ENCODE results near the gene TMEM86A. TPM values are rescaled to one million over a fixed set of nuclear protein-coding genes. Genes with fewer than 3 reads are reported as not detected.

Gene TMEM86A
- total RNA-seq, 1 donor from 2014 or later: 7.9 TPM

- H3K4me3 Mint-ChIP-seq (ENCODE audit: low read depth): peak overlapping the region; percentile 55
- no peaks in the 10 kb centered on the region for H3K9me3 Mint-ChIP-seq (ENCODE audit: low read depth)
- peaks cover 18% of the 10 kb centered on the region for H3K27me3 Mint-ChIP-seq
- H3K36me3 Mint-ChIP-seq (ENCODE audit: insufficient read depth): peaks cover 2% of the 10 kb centered on the region
- H3K27ac Mint-ChIP-seq: no peak overlapping the region
- TF ChIP-seq, protein P1, sequence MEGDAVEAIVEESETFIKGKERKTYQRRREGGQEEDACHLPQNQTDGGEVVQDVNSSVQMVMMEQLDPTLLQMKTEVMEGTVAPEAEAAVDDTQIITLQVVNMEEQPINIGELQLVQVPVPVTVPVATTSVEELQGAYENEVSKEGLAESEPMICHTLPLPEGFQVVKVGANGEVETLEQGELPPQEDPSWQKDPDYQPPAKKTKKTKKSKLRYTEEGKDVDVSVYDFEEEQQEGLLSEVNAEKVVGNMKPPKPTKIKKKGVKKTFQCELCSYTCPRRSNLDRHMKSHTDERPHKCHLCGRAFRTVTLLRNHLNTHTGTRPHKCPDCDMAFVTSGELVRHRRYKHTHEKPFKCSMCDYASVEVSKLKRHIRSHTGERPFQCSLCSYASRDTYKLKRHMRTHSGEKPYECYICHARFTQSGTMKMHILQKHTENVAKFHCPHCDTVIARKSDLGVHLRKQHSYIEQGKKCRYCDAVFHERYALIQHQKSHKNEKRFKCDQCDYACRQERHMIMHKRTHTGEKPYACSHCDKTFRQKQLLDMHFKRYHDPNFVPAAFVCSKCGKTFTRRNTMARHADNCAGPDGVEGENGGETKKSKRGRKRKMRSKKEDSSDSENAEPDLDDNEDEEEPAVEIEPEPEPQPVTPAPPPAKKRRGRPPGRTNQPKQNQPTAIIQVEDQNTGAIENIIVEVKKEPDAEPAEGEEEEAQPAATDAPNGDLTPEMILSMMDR (IDR thresholded peaks at IDR 0.05; ENCODE audit: unreplicated experiment): no peak
- no peak for DNase-seq (ENCODE audit: low spot score, unreplicated experiment)
- peaks cover 11% of the 10 kb centered on the region for H3K4me1 Mint-ChIP-seq (ENCODE audit: low read depth)
Measured at GRCh38 chr11:18700872-18701271, 2.3 kb downstream of the TMEM86A start.

- Mint-ChIP-seq H3K27me3 (peaks cover 14% of the 10 kb centered on the region), H3K4me3 (ENCODE audit: low read depth) (no peak overlapping the region), H3K4me1 (ENCODE audit: low read depth) (peaks cover 15% of the 10 kb centered on the region), H3K36me3 (ENCODE audit: insufficient read depth) (peaks cover 2% of the 10 kb centered on the region), H3K9me3 (ENCODE audit: low read depth) (no peaks in the 10 kb centered on the region), H3K27ac (peak overlapping the region; percentile 79)
- no peak for DNase-seq (ENCODE audit: low spot score, unreplicated experiment)
- TF ChIP-seq, protein P1 (IDR thresholded peaks at IDR 0.05; ENCODE audit: unreplicated experiment): no peak
Measured at GRCh38 chr11:18701614-18702216, 3.1 kb downstream of the TMEM86A start.

- DNase-seq (ENCODE audit: low spot score, unreplicated experiment): no peak
- Mint-ChIP-seq H3K36me3 (ENCODE audit: insufficient read depth) (peaks cover 2% of the 10 kb centered on the region), H3K27ac (no peak overlapping the region), H3K27me3 (peaks cover 6% of the 10 kb centered on the region), H3K4me3 (ENCODE audit: low read depth) (no peak overlapping the region), H3K4me1 (ENCODE audit: low read depth) (peaks cover 13% of the 10 kb centered on the region), H3K9me3 (ENCODE audit: low read depth) (no peaks in the 10 kb centered on the region)
- TF ChIP-seq, protein P1 (IDR thresholded peaks at IDR 0.05; ENCODE audit: unreplicated experiment): no peak
Measured at GRCh38 chr11:18703001-18703763, 4.6 kb downstream of the TMEM86A start.

GRCh38 chr11:18704045-18704645 is 5.6 kb downstream of the TMEM86A start:
- Mint-ChIP-seq H3K27me3 (peaks cover 7% of the 10 kb centered on the region), H3K27ac (no peak overlapping the region), H3K36me3 (ENCODE audit: insufficient read depth) (peaks cover 2% of the 10 kb centered on the region), H3K4me3 (ENCODE audit: low read depth) (no peak overlapping the region), H3K4me1 (ENCODE audit: low read depth) (peaks cover 11% of the 10 kb centered on the region), H3K9me3 (ENCODE audit: low read depth) (no peaks in the 10 kb centered on the region)
- DNase-seq (ENCODE audit: low spot score, unreplicated experiment): no peak
- TF ChIP-seq, protein P1 (IDR thresholded peaks at IDR 0.05; ENCODE audit: unreplicated experiment): no peak

DNA sequence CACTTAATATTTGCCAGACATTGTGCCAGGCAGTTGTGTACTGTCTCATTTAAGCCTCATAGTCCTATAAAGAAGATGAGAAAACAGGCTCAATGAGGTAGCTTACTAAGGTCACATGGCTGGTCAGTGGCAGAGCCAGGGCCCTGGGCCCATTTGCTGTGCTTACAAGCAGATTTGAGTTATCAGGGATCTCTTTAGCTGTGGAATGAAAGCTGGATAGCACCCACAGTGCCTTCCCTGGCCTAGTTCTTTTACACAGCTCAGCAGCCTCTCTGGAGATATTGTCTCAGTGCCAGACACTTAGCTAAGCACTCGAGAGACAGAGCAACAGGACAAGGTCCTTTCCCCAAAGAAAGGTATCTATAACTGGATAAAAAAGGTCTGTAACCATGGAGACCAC is 6.1 kb downstream of the TMEM86A start:
- Mint-ChIP-seq H3K27me3 (peaks cover 9% of the 10 kb centered on the region), H3K4me1 (ENCODE audit: low read depth) (peaks cover 6% of the 10 kb centered on the region), H3K4me3 (ENCODE audit: low read depth) (peak overlapping the region; percentile 65), H3K9me3 (ENCODE audit: low read depth) (no peaks in the 10 kb centered on the region), H3K27ac (peak overlapping the region; percentile 37), H3K36me3 (ENCODE audit: insufficient read depth) (peaks cover 2% of the 10 kb centered on the region)
- TF ChIP-seq, protein P1 (IDR thresholded peaks at IDR 0.05; ENCODE audit: unreplicated experiment): no peak
- no peak for DNase-seq (ENCODE audit: low spot score, unreplicated experiment)
